Type B pancreatic cell (in vitro differentiated cells): Measurements from ENCODE around the gene TCF7L2. TPM values are rescaled to one million over a fixed set of nuclear protein-coding genes. Genes with fewer than 3 reads are reported as not detected.

Experiments used
- DNase-seq: peaks from one replicate; pipeline ENCODE4 v3.0.0; 2021; ENCODE audit warnings: mixed read lengths; ENCODE audit not compliant: unreplicated experiment; ENCODE audit errors: extremely low spot score
- H3K27ac Mint-ChIP-seq: 2 replicates; pipeline ENCODE4 v1.8.0; 2021; ENCODE audit warnings: mild to moderate bottlenecking, mixed read lengths
- H3K27me3 Mint-ChIP-seq: 2 replicates; pipeline ENCODE4 v1.8.0; 2021; ENCODE audit warnings: mixed read lengths
- H3K36me3 Mint-ChIP-seq: 2 replicates; pipeline ENCODE4 v1.8.0; 2021; ENCODE audit warnings: mixed read lengths
- H3K4me1 Mint-ChIP-seq: one replicate; pipeline ENCODE4 v1.8.0; 2021; ENCODE audit warnings: mixed read lengths; ENCODE audit not compliant: unreplicated experiment
- H3K4me3 Mint-ChIP-seq: 2 replicates; pipeline ENCODE4 v1.8.0; 2021; ENCODE audit warnings: mild to moderate bottlenecking, mixed read lengths
- H3K9me3 Mint-ChIP-seq: 2 replicates; pipeline ENCODE4 v1.8.0; 2021; ENCODE audit warnings: mixed read lengths
- total RNA-seq: library from RNA; stranded (reverse); gene quantifications from 2 replicates; pipeline ENCODE4 v1.2.1, GENCODE V29; 2021; ENCODE audit warnings: low replicate concordance
- TF ChIP-seq, protein P1 (sequence below): fragments of 200-600 bp; sonication (generic); conservative IDR thresholded peaks from 2 replicates; pipeline ENCODE4 v1.5.0; 2021; ENCODE audit warnings: antibody characterized with exemption, mild to moderate bottlenecking

TCF7L2 gene
- total RNA-seq, 1 donor from 2014 or later: 39.7 TPM

GRCh38 chr10:113165673-113166072, 215.6 kb downstream of the TCF7L2 start:
- Mint-ChIP-seq H3K4me1 (peaks cover 32% of the 10 kb centered on the region), H3K9me3 (no peaks in the 10 kb centered on the region), H3K27me3 (no peaks in the 10 kb centered on the region), H3K4me3 (no peak overlapping the region), H3K27ac (no peak overlapping the region), H3K36me3 (peaks cover 66% of the 10 kb centered on the region)
- TF ChIP-seq, protein P1, sequence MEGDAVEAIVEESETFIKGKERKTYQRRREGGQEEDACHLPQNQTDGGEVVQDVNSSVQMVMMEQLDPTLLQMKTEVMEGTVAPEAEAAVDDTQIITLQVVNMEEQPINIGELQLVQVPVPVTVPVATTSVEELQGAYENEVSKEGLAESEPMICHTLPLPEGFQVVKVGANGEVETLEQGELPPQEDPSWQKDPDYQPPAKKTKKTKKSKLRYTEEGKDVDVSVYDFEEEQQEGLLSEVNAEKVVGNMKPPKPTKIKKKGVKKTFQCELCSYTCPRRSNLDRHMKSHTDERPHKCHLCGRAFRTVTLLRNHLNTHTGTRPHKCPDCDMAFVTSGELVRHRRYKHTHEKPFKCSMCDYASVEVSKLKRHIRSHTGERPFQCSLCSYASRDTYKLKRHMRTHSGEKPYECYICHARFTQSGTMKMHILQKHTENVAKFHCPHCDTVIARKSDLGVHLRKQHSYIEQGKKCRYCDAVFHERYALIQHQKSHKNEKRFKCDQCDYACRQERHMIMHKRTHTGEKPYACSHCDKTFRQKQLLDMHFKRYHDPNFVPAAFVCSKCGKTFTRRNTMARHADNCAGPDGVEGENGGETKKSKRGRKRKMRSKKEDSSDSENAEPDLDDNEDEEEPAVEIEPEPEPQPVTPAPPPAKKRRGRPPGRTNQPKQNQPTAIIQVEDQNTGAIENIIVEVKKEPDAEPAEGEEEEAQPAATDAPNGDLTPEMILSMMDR: no peak
- DNase-seq: no peak

- Mint-ChIP-seq H3K27me3 (no peaks in the 10 kb centered on the region), H3K27ac (no peak overlapping the region)
These were observed 217.7 kb downstream of the TCF7L2 start for GRCh38 chr10:113167702-113168101.

GRCh38 chr10:113168584-113168983, 218.5 kb downstream of the TCF7L2 start:
- peaks cover 16% of the 10 kb centered on the region for H3K4me1 Mint-ChIP-seq
- no peaks in the 10 kb centered on the region for H3K27me3 Mint-ChIP-seq
- no peak for DNase-seq
- peak overlapping the region; percentile 68 for H3K27ac Mint-ChIP-seq
- H3K36me3 Mint-ChIP-seq: peaks cover 50% of the 10 kb centered on the region
- H3K9me3 Mint-ChIP-seq: no peaks in the 10 kb centered on the region
- TF ChIP-seq, protein P1: no peak
- H3K4me3 Mint-ChIP-seq: no peak overlapping the region

More at GRCh38 chr10:113167702-113168101, 217.7 kb downstream of the TCF7L2 start:
- Mint-ChIP-seq H3K4me1 (peaks cover 21% of the 10 kb centered on the region), H3K9me3 (no peaks in the 10 kb centered on the region), H3K36me3 (peaks cover 56% of the 10 kb centered on the region), H3K4me3 (no peak overlapping the region)
- TF ChIP-seq, protein P1: no peak
- DNase-seq: no peak

- TF ChIP-seq, protein P1: no peak
- Mint-ChIP-seq H3K4me3 (no peak overlapping the region), H3K27ac (peak overlapping the region; percentile 68), H3K27me3 (no peaks in the 10 kb centered on the region), H3K9me3 (no peaks in the 10 kb centered on the region), H3K4me1 (peaks cover 16% of the 10 kb centered on the region), H3K36me3 (peaks cover 46% of the 10 kb centered on the region)
- no peak for DNase-seq
These were observed 219.1 kb downstream of the TCF7L2 start for GRCh38 chr10:113169111-113169510.

DNA sequence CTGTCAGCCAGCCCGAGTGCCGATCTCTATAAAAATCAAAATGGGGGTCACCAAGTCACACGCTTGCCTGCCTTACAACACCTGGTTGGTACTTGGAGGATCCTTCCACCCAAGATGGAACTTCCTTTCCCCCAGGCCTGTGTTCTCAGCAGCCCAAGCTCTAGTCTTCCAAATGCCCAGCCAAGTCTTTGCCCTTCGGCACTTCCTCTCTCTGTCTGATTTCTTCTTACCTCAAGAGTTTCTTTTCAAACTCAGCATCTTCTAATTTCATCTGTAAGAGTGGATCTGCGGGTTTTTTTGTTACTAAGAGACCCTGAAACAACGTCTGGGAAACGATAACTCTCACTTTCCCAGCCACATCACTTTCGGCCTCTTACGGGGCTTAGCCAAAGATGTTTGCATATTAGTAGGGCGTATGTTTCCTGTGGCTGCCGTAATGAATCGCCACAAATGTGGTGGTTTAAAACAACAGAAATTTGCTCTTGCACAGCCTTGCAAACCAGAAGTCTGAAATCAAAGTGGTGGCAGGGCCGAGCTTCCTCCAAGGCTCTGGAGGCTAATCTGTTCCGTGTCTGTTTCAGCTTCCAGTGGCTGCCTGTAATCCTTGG, 219.9 kb downstream of the TCF7L2 start:
- Mint-ChIP-seq H3K27ac (no peak overlapping the region), H3K4me1 (peaks cover 16% of the 10 kb centered on the region), H3K9me3 (no peaks in the 10 kb centered on the region), H3K4me3 (no peak overlapping the region), H3K27me3 (no peaks in the 10 kb centered on the region), H3K36me3 (peaks cover 40% of the 10 kb centered on the region)
- no peak for DNase-seq
- TF ChIP-seq, protein P1: no peak

- TF ChIP-seq, protein P1: no peak
- H3K27ac Mint-ChIP-seq: no peak overlapping the region
- no peaks in the 10 kb centered on the region for H3K9me3 Mint-ChIP-seq
- H3K4me1 Mint-ChIP-seq: peaks cover 16% of the 10 kb centered on the region
- peaks cover 35% of the 10 kb centered on the region for H3K36me3 Mint-ChIP-seq
- no peak for DNase-seq
- H3K4me3 Mint-ChIP-seq: no peak overlapping the region
- H3K27me3 Mint-ChIP-seq: no peaks in the 10 kb centered on the region
These were observed 221.6 kb downstream of the TCF7L2 start for GRCh38 chr10:113171662-113172061.
